IMR-90 (cell line): Measurements from ENCODE around the gene D2HGDH.

Experiments
- BHLHE40 ChIP-seq: fragments of 150-350 bp; IDR thresholded peaks from 2 replicates; pipeline ENCODE4 v1.6.1; 2016; ENCODE audit warnings: mild to moderate bottlenecking, low read depth, low read length
- CEBPB ChIP-seq: IDR thresholded peaks from 2 replicates; pipeline ENCODE4 v1.6.1; 2012; ENCODE audit warnings: low read depth, low read length, improper control_type of control experiment
- CTCF ChIP-seq: conservative IDR thresholded peaks from 2 replicates; pipeline ENCODE4 v1.5.1; 2012; ENCODE audit warnings: mild to moderate bottlenecking, low read depth, low read length, improper control_type of control experiment
- ELK1 ChIP-seq: fragments of 150-350 bp; IDR thresholded peaks from 2 replicates; pipeline ENCODE4 v1.6.1; 2016; ENCODE audit warnings: low read depth, mild to moderate bottlenecking, low read length, moderate library complexity, borderline replicate concordance
- FOS ChIP-seq: fragments of 150-350 bp; IDR thresholded peaks from 2 replicates; pipeline ENCODE4 v1.6.1; 2016; ENCODE audit warnings: low read depth, low read length
- MAFK ChIP-seq: IDR thresholded peaks from 2 replicates; pipeline ENCODE4 v1.6.1; 2012; ENCODE audit warnings: low read depth, low read length, improper control_type of control experiment
- MXI1 ChIP-seq: IDR thresholded peaks from 2 replicates; pipeline ENCODE4 v1.6.1; 2012; ENCODE audit warnings: low read depth, mild to moderate bottlenecking, low read length, moderate library complexity, borderline replicate concordance
- POLR2A ChIP-seq: IDR thresholded peaks from 2 replicates; pipeline ENCODE4 v1.6.1; 2012; ENCODE audit warnings: mild to moderate bottlenecking, low read depth, low read length
- RAD21 ChIP-seq: IDR thresholded peaks from 2 replicates; pipeline ENCODE4 v1.6.1; 2012; ENCODE audit warnings: low read length, improper control_type of control experiment
- RCOR1 ChIP-seq: IDR thresholded peaks from 2 replicates; pipeline ENCODE4 v1.6.1; 2012; ENCODE audit warnings: mild to moderate bottlenecking, low read length, improper control_type of control experiment; ENCODE audit not compliant: insufficient replicate concordance
- RFX5 ChIP-seq: IDR thresholded peaks from 2 replicates; pipeline ENCODE4 v1.8.0; 2012; ENCODE audit warnings: low read depth, mild to moderate bottlenecking, low read length, moderate library complexity
- SMC3 ChIP-seq: fragments of 150-350 bp; IDR thresholded peaks from 2 replicates; pipeline ENCODE4 v1.6.1; 2016; ENCODE audit warnings: low read depth, mild to moderate bottlenecking, antibody characterized with exemption, low read length, moderate library complexity
- USF2 ChIP-seq: fragments of 150-350 bp; IDR thresholded peaks from 2 replicates; pipeline ENCODE4 v1.6.1; 2017; ENCODE audit warnings: mild to moderate bottlenecking, antibody characterized with exemption, low read length, low read depth

DNA sequence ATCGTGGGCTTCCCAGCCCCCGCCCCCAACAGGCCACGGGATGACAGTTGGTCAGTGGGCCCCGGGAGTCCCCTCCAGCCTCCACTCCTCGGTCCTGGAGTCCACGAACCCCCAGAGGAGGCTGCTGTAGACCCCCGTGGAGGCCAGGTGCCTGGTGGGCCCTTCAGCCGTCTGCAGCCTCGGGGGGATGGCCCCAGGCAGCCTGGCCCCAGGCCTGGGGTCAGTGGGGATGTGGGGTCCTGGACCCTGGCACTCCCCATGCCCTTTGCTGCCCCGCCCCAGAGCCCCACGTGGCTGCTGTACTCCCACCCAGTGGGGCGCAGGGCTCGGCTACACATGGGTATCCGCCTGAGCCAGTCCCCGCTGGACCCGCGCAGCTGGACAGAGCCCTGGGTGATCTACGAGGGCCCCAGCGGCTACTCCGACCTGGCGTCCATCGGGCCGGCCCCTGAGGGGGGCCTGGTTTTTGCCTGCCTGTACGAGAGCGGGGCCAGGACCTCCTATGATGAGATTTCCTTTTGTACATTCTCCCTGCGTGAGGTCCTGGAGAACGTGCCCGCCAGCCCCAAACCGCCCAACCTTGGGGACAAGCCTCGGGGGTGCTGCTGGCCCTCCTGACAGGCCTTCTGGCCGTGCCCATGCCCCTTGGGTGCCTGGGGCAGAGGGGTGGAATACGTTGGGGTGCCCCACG, 82.1 kb downstream of the D2HGDH start:
- TF ChIP-seq POLR2A (no peak), USF2 (no peak), CTCF (no peak), MAFK (no peak), MXI1 (no peak), BHLHE40 (no peak), SMC3 (no peak), CEBPB (no peak), RAD21 (no peak), RFX5 (no peak), FOS (no peak), RCOR1 (no peak), ELK1 (no peak)
